ENCODE measurements around the gene DNLZ. TPM values are rescaled to one million over a fixed set of nuclear protein-coding genes. Genes with fewer than 3 reads are reported as not detected.

DNLZ gene
- total and polyA plus RNA-seq, 2 donors, result 4.2 to 14.9 TPM

GRCh38 chr9:136311051-136312008 lies 52.2 kb downstream of the DNLZ start:
- DNase-seq (ENCODE audit: extremely low spot score), result no peak
- H3K27ac ChIP-seq (ENCODE audit: low read depth), result no peak overlapping the region
- WGBS, result 50% methylated on average over 23 of the region's 23 CpGs

GRCh38 chr9:136310273-136311030 lies 53.1 kb downstream of the DNLZ start:
- Histone ChIP-seq H3K4me3 (ENCODE audit: low read depth, low read length) (no peak overlapping the region), H3K4me1 (ENCODE audit: insufficient read depth) (no peaks in the 10 kb centered on the region), H3K27ac (ENCODE audit: low read depth) (no peak overlapping the region), H3K36me3 (ENCODE audit: insufficient read depth) (no peaks in the 10 kb centered on the region)
- 59% methylated on average over 28 of the region's 28 CpGs for WGBS
- DNase-seq (ENCODE audit: extremely low spot score), result no peak

More at GRCh38 chr9:136311051-136312008, 52.2 kb downstream of the DNLZ start:
- Histone ChIP-seq H3K36me3 (ENCODE audit: insufficient read depth) (no peaks in the 10 kb centered on the region), H3K4me3 (ENCODE audit: low read depth, low read length) (no peak overlapping the region), H3K4me1 (ENCODE audit: insufficient read depth) (no peaks in the 10 kb centered on the region)

GRCh38 chr9:136309806-136310220 lies 53.7 kb downstream of the DNLZ start:
- WGBS, result 94% methylated on average over 5 of the region's 5 CpGs
- Histone ChIP-seq H3K36me3 (ENCODE audit: insufficient read depth) (no peaks in the 10 kb centered on the region), H3K27ac (ENCODE audit: low read depth) (no peak overlapping the region), H3K4me1 (ENCODE audit: insufficient read depth) (no peaks in the 10 kb centered on the region), H3K4me3 (ENCODE audit: low read depth, low read length) (no peak overlapping the region)
- DNase-seq (ENCODE audit: extremely low spot score), result no peak

Other genes starting within 250 kb of the DNLZ start
- gene TMEM250, start 244.9 kb downstream of the DNLZ start, total RNA-seq, result 13.6 TPM
- 43.1 TPM for gene TMEM250, start 244.9 kb downstream of the DNLZ start, polyA plus RNA-seq
- gene LHX3, start 158.6 kb downstream of the DNLZ start, total RNA-seq, result not detected
- gene LHX3, start 158.6 kb downstream of the DNLZ start, polyA plus RNA-seq, result not detected
- 7.6 TPM for gene QSOX2, start 117.9 kb downstream of the DNLZ start, total RNA-seq
- 7.8 TPM for gene QSOX2, start 117.9 kb downstream of the DNLZ start, polyA plus RNA-seq
- gene CCDC187, start 59.6 kb downstream of the DNLZ start, total RNA-seq, result 0.58 TPM
- 0.19 TPM for gene CCDC187, start 59.6 kb downstream of the DNLZ start, polyA plus RNA-seq
- gene GPSM1, start 36.2 kb downstream of the DNLZ start, total RNA-seq, result 22.3 TPM
- gene GPSM1, start 36.2 kb downstream of the DNLZ start, polyA plus RNA-seq, result 13.5 TPM
- 3.2 TPM for gene CARD9, start 9.9 kb upstream of the DNLZ start, total RNA-seq
- gene CARD9, start 9.9 kb upstream of the DNLZ start, polyA plus RNA-seq, result 2.9 TPM
- 4.4 TPM for gene SNAPC4, start 36.4 kb upstream of the DNLZ start, total RNA-seq
- 7.3 TPM for gene SNAPC4, start 36.4 kb upstream of the DNLZ start, polyA plus RNA-seq
- 20.4 TPM for gene ENTR1, start 46.9 kb upstream of the DNLZ start, total RNA-seq
- 37.5 TPM for gene ENTR1, start 46.9 kb upstream of the DNLZ start, polyA plus RNA-seq
- 15.1 TPM for gene PMPCA, start 46.9 kb upstream of the DNLZ start, total RNA-seq
- gene PMPCA, start 46.9 kb upstream of the DNLZ start, polyA plus RNA-seq, result 43.7 TPM
- 5.3 TPM for gene INPP5E, start 76.1 kb upstream of the DNLZ start, total RNA-seq
- gene INPP5E, start 76.1 kb upstream of the DNLZ start, polyA plus RNA-seq, result 12.6 TPM
- 24.3 TPM for gene SEC16A, start 119.3 kb upstream of the DNLZ start, total RNA-seq
- 36.4 TPM for gene SEC16A, start 119.3 kb upstream of the DNLZ start, polyA plus RNA-seq
- gene NOTCH1, start 182.3 kb upstream of the DNLZ start, total RNA-seq, result 25.6 TPM
- 19.7 TPM for gene NOTCH1, start 182.3 kb upstream of the DNLZ start, polyA plus RNA-seq

Data from urinary bladder (tissue), 4 donors.